ENCODE measurements around the gene MSANTD4.

The MSANTD4 gene

DNA sequence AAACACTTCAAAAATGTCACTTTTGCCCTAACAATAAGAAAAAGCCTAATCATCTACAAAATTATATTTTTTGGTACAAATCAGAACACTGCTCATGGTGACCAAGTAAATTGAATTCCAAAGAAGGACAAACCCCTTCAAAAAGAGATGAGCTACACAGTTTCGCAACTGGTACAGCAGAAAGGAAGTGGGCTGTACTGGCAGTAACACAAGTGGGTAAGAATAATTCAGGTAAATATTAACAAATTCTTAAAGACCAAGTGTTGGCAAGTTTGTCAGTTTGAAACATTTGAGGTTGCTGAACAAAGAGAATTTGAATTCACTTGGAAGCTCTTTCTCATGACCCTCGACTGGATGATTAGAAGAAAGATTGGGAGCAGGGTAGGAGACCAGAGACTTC, 35.5 kb downstream of the MSANTD4 start:
- no peak overlapping the region for H3K9ac ChIP-seq (ENCODE audit: low read length)
- H4K20me1 ChIP-seq (ENCODE audit: insufficient read depth, low read length) = no peaks in the 10 kb centered on the region
- no peak overlapping the region for H3K4me3 ChIP-seq (ENCODE audit: low read length)
- H3K27me3 ChIP-seq (ENCODE audit: low read depth, low read length) = no peaks in the 10 kb centered on the region
- H3K4me1 ChIP-seq (ENCODE audit: low read length) = no peaks in the 10 kb centered on the region
- H3K9me3 ChIP-seq (ENCODE audit: insufficient read depth, low read length) = no peaks in the 10 kb centered on the region
- no peaks in the 10 kb centered on the region for H3K79me2 ChIP-seq (ENCODE audit: low read length)
- no peak overlapping the region for H3K4me2 ChIP-seq (ENCODE audit: low read length)
- TF ChIP-seq EZH2phosphoT487 (IDR thresholded peaks at IDR 0.05; ENCODE audit: low read depth) (no peak), CTCF (IDR thresholded peaks at IDR 0.05; ENCODE audit: low read depth, low read length) (no peak)
- no peak overlapping the region for H2AFZ ChIP-seq (ENCODE audit: low read depth, low read length)
- no peaks in the 10 kb centered on the region for H3K36me3 ChIP-seq (replicated peaks; ENCODE audit: low read depth, low read length)
- H3K27ac ChIP-seq (ENCODE audit: low read length) = no peak overlapping the region

GRCh38 chr11:105979997-105980703, 41.9 kb downstream of the MSANTD4 start:
- H3K4me2 ChIP-seq (ENCODE audit: low read length) = no peak overlapping the region
- no peak overlapping the region for H3K4me3 ChIP-seq (ENCODE audit: low read length)
- no peaks in the 10 kb centered on the region for H3K9me3 ChIP-seq (ENCODE audit: insufficient read depth, low read length)
- H3K36me3 ChIP-seq (replicated peaks; ENCODE audit: low read depth, low read length) = no peaks in the 10 kb centered on the region
- H3K27me3 ChIP-seq (ENCODE audit: low read depth, low read length) = no peaks in the 10 kb centered on the region
- H3K4me1 ChIP-seq (ENCODE audit: low read length) = no peaks in the 10 kb centered on the region
- H4K20me1 ChIP-seq (ENCODE audit: insufficient read depth, low read length) = no peaks in the 10 kb centered on the region
- H3K27ac ChIP-seq (ENCODE audit: low read length) = no peak overlapping the region
- no peak overlapping the region for H3K9ac ChIP-seq (ENCODE audit: low read length)
- H3K79me2 ChIP-seq (ENCODE audit: low read length) = no peaks in the 10 kb centered on the region
- H2AFZ ChIP-seq (ENCODE audit: low read depth, low read length) = no peak overlapping the region
- no peak for TF ChIP-seq CTCF (IDR thresholded peaks at IDR 0.05; ENCODE audit: low read depth, low read length)
- no peak for TF ChIP-seq EZH2phosphoT487 (IDR thresholded peaks at IDR 0.05; ENCODE audit: low read depth)

DNA sequence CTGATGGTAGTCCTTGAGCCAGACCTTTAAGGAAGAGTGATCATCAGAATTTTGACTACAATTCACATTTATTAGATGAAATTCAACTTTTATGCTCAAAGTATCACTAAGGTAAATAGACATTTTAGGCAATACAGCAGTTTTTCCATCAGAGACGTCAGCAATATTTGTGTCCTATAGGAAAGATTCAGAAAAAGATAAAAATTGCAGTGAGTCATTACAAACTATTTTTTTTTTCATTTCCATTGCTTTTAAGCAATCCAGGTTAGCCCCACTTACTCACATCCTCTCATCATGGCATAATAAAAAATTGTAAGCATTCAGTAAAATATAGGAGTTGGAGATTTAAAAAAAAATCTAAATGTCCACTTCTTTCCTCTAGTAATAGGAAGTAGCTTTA, 46.9 kb downstream of the MSANTD4 start:
- Histone ChIP-seq H3K79me2 (ENCODE audit: low read length) (no peaks in the 10 kb centered on the region), H3K4me1 (ENCODE audit: low read length) (peaks cover 9% of the 10 kb centered on the region; the same call in 1 of the 2 replicates), H2AFZ (ENCODE audit: low read depth, low read length) (no peak overlapping the region), H3K9me3 (ENCODE audit: insufficient read depth, low read length) (no peaks in the 10 kb centered on the region), H3K4me2 (ENCODE audit: low read length) (no peak overlapping the region), H3K27me3 (ENCODE audit: low read depth, low read length) (no peaks in the 10 kb centered on the region), H3K9ac (ENCODE audit: low read length) (no peak overlapping the region), H3K4me3 (ENCODE audit: low read length) (no peak overlapping the region), H4K20me1 (ENCODE audit: insufficient read depth, low read length) (no peaks in the 10 kb centered on the region), H3K36me3 (replicated peaks; ENCODE audit: low read depth, low read length) (no peaks in the 10 kb centered on the region), H3K27ac (ENCODE audit: low read length) (no peak overlapping the region)
- TF ChIP-seq CTCF (IDR thresholded peaks at IDR 0.05; ENCODE audit: low read depth, low read length) (no peak), EZH2phosphoT487 (IDR thresholded peaks at IDR 0.05; ENCODE audit: low read depth) (no peak)

DNA sequence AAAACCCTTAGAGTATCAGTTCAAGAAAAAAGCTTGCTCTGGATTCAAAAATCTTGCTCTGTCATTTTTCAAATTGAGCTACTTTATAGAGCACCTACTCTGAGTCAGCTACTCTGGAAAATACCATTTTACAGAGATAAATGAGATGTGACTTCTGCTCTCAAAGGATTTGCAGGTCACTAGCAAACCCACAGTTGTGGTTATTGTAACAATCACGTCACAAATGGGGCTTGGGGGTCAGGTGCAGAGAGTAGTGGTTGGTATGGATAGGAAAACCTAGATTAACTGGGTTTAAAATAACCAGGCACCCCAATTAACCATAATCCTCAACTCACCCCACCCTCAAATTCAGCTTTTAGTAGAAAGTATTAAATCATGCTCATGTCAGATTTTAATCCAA, 52.3 kb downstream of the MSANTD4 start:
- H2AFZ ChIP-seq (ENCODE audit: low read depth, low read length) = no peak overlapping the region
- H3K9me3 ChIP-seq (ENCODE audit: insufficient read depth, low read length) = no peaks in the 10 kb centered on the region
- H3K36me3 ChIP-seq (replicated peaks; ENCODE audit: low read depth, low read length) = no peaks in the 10 kb centered on the region
- H4K20me1 ChIP-seq (ENCODE audit: insufficient read depth, low read length) = no peaks in the 10 kb centered on the region
- no peak overlapping the region for H3K4me3 ChIP-seq (ENCODE audit: low read length)
- H3K4me1 ChIP-seq (ENCODE audit: low read length) = peaks cover 9% of the 10 kb centered on the region; the same call in 1 of the 2 replicates
- H3K4me2 ChIP-seq (ENCODE audit: low read length) = no peak overlapping the region
- H3K27me3 ChIP-seq (ENCODE audit: low read depth, low read length) = no peaks in the 10 kb centered on the region
- no peak overlapping the region for H3K9ac ChIP-seq (ENCODE audit: low read length)
- H3K27ac ChIP-seq (ENCODE audit: low read length) = no peak overlapping the region
- TF ChIP-seq EZH2phosphoT487 (IDR thresholded peaks at IDR 0.05; ENCODE audit: low read depth) = no peak
- no peak for TF ChIP-seq CTCF (IDR thresholded peaks at IDR 0.05; ENCODE audit: low read depth, low read length)
- H3K79me2 ChIP-seq (ENCODE audit: low read length) = no peaks in the 10 kb centered on the region
